Measurements from ENCODE around the gene ETNK1.
"Not testable (repeated sequence)": the region's sequence is repeated elsewhere in the genome, so short reads cannot be mapped to it uniquely, and the experiment has no call there.

Gene ETNK1

DNA sequence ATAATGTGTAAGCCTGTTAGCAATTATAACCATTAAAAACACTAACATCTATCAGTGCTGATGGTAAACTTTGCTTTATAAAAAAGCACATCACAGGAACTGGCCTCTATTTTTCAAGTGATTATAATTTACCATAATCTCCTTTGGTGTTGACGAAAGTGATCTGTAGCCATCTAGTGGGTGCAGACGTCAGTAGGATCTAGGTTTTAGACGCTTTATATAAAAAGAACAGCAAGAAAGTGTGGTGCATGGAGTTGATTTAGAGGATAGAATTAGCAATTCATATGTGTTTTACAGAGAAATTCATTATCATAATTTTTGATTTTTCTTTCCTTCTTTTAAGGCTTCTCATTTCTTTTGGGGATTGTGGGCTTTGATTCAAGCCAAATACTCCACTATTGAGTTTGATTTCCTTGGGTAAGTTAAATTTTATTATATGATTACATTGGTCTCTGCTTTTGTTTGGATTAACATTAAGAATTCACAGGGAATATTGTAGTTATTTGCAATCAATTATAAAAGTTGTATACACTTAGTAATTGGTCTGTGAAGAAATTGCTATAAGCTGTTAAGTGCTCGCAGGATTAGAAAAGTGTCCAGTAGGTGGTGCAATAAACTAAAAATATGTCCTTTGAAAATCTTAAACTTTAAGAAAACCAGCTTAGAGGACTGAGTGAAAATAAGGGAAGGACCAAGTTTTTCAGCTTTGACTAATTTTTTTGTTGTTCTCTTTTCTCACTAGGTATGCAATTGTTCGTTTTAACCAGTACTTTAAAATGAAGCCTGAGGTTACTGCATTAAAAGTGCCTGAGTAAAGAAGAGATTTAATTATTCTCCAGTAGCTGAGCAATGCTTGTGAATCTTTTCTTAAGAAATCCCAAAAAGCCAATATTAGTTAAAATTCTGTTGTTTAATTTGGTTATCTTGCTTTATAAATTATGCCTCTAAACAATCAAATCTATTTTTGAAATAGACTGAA is 59.5 kb downstream of the ETNK1 start:
- no peak for DNase-seq (ENCODE audit: low read depth in 3 of 3, low spot score in 1 of 3)

DNA sequence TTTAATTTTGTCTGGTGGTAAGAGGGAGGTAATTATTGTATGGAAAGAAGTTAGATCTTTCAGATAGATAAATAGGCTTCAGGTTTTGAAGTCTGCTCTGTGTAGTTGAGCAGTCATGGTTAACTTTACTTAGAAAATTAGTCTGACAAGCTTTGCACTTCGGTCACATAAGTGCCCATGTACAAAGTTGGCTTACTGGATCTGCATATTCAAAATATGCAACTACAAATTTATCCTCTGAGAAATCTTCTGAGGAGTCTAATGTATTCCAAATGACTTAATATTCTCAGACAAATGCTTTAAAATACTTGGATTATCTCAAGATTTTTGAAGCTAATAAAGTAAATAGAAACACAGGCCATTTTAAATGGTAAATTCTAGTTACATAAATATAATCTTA is 61.2 kb downstream of the ETNK1 start:
- DNase-seq (ENCODE audit: low read depth in 3 of 3, low spot score in 1 of 3), result no peak

DNA sequence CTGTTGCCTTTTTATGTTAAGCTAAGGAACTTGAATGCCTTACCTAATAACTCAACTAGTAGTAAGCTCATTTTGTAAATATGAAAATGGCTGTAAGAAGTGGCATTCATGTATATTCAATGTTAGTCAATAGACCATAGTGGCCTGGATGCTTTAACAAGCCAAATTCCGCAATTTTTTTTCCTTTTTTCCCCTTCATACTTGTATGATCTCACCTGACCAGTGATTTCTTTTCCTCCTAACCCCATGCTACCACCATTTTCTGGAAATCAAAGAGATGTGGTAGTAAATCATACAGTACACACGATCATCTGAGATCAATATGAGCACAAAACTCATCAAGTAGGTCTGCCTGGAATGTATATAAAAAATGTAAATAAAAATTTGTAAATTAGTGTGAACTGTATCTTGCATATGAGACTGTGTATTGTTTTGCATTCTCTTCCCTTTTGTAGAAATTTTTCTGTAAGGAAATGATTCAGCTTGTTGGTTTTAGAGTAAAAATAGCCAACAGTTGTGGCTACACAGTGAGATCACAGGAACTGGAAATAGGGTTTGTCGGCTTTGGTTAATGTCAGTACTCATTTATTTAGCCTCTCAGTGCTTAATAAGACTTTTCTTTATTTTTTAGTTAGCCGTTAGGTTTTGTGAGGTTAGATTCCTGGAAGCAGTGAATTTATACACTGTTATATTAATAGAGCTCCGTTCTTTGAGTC is 62.5 kb downstream of the ETNK1 start:
- no peak for DNase-seq (ENCODE audit: low read depth in 3 of 3, low spot score in 1 of 3)

DNA sequence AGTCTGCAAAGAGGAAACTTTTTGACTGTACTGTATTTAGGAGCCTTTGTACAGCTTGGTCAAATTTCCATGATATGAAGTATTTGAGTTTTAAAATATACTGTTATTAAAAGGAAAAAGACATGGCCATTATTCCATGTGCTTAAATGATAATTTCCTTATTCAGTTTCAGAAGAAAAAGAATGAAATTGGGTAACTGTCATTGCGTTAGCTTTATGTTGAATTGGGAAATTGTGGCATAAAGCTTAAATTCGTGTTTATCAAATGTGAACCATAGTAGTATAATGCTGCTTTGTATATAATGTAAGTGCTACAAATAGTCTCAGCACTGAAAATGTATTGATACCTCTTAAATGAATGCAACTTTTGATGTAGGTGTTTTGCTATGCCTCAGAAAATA is 64.9 kb downstream of the ETNK1 start:
- no peak for DNase-seq (ENCODE audit: low read depth in 3 of 3, low spot score in 1 of 3)

DNA sequence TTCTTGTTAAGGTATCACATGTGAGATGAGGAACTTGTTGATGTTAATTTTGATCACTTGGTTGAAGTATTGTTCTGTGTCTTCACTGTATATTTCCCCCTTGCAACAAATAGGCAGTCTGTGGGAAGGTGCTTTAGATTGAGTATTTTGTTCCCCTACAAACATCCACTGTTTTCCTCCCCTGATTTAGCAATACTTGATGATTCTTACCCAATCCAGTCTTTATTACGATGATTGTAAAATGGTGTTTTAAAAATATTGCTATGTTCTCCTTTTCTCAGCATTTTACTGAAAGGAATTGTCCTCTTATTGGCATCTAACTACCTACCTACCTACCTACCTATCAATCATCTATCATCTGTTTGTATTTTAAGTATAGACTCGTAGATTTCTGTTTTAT is 66.3 kb downstream of the ETNK1 start:
- no peak for DNase-seq (ENCODE audit: low read depth in 3 of 3, low spot score in 1 of 3)

DNA sequence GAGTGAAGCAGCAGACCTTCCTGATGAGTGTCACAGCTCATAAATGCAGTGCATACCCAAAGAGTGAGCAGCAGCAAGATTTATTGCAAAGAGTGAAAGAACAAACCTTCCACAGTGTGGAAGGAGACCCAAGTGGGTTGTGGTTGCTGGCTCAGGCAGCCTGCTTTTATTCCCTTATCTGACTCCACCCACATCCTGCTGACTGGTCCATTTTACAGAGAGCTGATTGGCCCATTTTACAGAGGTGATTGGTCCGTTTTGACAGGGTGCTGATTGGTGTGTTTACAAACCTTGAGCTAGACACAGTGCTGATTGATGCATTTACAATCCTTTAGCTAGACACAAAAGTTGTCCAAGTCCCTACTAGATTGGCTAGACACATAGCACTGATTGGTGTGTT is 67.5 kb downstream of the ETNK1 start:
- not testable (repeated sequence) for DNase-seq (ENCODE audit: low read depth in 3 of 3, low spot score in 1 of 3)

DNA sequence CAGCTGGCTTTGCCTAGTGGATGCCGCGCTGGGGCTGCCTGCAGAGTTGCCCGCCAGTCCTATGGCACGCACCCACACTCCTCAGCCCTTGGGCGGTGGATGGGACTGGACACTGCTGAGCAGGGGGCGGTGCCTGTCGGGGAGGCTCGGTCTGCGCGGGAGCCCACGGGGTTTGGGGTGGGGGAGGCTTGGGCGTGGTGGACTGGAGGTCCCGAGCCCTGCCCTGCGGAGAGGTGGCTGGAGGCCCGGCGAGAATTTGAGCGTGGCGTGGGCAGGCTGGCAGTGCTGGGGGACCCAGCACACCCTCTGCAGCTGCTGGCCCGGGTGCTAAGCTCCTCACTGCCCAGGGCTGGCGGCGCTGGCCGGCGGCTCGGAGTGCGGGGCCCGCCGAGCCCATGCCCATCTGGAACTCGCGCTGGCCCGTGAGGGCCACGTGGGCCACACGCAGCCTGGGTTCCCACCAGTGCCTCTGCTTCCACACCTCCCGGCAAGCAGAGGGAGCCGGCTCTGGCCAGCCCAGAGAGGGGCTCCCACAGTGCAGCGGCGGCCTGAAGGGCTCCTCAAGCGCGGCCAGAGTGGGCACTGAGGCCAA is 68.1 kb downstream of the ETNK1 start:
- DNase-seq (ENCODE audit: low read depth in 3 of 3, low spot score in 1 of 3), result no peak

DNA sequence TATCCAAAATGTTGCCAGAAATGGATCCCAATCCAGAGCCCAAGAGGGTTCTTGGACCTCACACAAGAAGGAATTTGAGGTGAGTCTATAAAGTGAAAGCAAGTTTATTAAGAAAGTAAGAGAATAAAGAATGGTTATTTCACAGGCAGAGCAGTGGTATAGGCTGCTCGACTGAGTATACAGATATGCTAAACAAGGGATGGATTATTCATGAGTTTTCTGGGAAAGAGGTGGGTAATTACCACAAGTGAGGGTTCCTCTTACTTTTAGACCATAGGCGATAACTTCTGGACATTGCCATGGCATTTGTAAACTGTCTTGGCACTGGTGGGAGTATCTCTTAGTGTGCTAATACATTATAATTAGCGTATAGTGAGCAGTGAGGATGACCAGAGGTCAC is 73.6 kb downstream of the ETNK1 start:
- DNase-seq (ENCODE audit: low read depth in 3 of 3, low spot score in 1 of 3), result no peak

DNA sequence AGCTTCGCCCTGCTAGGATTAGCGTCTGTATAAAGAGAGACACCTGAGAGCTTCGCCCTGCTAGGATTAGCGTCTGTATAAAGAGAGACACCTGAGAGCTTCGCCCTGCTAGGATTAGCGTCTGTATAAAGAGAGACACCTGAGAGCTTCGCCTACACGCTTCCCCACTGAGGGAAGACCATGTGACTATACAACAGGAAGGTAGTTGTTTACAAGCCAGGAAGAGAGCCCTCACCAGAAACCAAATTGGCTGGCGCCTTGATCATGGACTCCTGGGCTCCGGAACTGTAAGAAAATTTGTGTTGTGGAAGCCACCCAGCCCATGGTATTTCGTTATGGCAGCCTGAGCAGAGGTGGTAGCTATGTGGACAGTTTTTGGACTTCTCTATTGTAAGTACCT is 74.7 kb downstream of the ETNK1 start:
- not testable (repeated sequence) for DNase-seq (ENCODE audit: low read depth in 3 of 3, low spot score in 1 of 3)

DNA sequence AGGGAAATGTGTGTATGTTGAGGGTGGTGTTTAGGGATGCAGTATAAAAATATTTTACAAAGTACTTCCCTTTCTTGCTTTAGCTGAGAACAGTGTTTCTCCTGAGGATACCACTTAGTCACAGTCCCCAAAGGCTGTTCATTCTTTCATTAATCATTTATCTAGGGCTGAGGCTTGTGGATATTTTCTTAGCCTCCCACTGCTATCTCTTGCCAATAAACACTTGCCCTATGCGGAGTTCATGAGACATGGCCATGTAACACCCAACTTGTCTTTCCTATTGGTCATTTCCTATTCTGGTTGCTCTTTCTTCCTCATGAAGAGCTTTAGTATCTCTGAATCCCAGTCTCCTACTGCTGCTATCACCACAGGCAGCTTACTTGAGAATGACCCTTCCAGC is 75.1 kb downstream of the ETNK1 start:
- no peak for DNase-seq (ENCODE audit: low read depth in 3 of 3, low spot score in 1 of 3)

DNA sequence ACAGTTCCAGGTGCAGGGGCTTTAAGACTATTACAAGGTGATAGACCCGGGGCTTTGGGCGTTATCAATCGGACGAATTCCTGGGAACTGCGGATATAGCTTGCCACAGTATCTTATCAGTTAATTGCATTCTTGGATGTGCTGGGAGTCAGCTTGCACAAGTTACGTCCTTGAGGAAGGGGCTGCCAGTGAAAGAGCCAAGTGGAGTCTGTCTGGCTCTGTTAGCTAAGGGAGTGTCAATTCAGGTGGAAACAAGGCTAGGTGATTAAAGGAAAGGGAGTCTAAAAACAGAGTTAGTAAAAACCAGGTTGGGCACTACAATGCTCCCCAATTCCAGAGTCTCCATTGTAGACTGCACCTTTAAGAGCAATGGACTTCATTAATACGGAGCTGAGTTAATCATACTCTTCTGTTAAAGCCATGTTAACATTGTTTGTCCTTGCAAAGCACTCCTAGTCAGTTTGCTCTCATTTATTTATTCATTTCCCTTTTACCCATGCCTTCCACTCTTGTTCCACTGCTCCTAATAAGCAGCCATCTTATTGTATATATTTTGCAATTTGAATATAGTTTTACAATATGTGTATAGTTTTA is 76.3 kb downstream of the ETNK1 start:
- DNase-seq (ENCODE audit: low read depth in 3 of 3, low spot score in 1 of 3), result not testable (repeated sequence)

DNA sequence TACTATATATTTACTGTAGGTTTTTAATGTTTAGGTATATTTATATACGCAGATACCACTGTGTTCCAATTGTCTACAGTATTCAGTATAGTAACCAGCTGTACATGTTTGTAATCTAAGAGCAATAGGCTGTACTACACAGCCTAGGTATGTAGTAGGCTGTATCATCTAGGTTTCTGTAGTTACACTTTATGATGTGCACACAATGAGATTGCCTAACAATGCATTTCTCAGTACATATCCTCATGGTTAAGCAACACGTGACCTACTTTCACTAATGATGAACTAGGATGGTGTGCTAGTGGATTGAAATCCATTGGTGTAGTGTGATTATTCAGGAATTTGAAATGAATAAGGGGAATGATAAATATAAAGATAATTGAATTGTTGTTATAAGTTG is 77.7 kb downstream of the ETNK1 start:
- DNase-seq (ENCODE audit: low read depth in 3 of 3, low spot score in 1 of 3), result no peak

DNA sequence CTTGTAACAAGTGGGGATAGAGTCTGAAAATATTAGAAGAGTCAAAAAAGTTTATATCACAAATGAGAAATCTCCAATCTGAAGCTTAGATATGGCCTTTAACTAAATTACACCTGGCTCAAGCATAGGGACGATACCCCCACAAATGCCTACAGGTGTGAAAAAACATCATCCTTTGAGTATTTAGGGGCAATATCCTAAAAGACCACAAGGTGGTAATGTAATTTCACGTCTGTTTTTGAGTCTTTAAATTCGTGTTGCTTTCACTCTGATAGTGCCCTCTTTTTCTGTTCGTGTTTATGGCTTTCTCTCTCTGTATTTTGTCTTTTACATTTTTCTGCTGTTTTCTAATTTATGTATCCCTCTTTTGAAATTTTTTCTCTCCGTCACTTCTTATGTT is 84.3 kb downstream of the ETNK1 start:
- DNase-seq (ENCODE audit: low read depth in 3 of 3, low spot score in 1 of 3), result no peak

DNA sequence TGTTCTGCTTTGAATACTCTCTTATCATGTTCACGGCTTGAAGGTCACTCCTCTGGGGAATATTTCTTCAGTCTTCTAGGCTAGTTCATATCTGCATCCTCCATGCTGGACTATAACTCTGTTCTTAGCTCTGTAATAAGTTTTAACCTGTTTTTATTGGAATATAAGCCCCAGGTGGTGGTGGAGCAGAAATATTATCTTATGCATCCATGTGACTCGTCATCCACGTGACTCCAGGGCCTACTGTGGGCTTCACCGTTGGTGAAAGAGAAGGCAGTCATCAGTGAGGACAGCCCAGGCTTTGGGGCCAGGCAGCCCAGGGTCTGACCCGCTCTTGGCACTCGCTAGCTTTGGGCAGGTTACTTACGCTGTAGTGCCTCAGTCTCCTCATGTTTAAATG is 87.1 kb downstream of the ETNK1 start:
- DNase-seq (ENCODE audit: low read depth in 3 of 3, low spot score in 1 of 3), result no peak

DNA sequence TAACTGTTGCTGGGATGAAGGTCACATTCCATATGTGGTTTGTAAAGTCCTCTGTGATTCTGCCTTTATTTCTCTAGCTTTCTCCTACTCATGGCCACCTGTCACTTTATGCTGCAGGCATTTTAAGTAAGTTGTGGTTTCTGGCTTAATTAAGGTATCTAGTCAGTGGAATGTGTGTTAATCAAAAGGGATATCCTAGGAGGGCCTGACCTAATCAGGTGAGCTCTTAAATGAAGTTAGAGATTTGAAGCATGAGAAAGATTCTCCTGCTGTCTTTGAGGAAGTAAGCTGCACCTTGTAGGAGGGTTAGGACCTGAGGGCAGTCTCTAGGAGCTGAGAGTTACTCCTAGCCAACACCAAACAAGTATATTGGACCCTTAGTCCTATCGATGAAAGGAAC is 90.3 kb downstream of the ETNK1 start:
- DNase-seq (ENCODE audit: low read depth in 3 of 3, low spot score in 1 of 3), result no peak

DNA sequence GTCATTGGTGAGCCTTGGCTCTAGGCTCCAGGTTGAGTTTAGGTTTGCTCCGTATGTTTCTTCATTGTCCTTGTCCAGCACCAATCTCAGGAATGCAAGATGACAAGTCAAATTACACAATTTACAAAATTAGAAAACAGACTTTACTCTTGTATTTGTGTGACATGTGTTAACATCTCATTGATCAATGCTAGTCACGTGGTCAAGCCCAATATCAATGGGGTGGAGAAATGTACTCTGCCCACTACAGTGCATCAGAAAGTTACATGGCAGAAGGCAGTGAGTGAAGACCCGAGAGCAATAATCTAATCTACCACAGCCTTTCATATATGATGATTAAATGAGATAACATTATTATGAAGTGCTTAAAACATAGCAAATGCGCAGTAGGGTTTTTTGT is 94.8 kb downstream of the ETNK1 start:
- DNase-seq (ENCODE audit: low read depth in 3 of 3, low spot score in 1 of 3), result no peak

DNA sequence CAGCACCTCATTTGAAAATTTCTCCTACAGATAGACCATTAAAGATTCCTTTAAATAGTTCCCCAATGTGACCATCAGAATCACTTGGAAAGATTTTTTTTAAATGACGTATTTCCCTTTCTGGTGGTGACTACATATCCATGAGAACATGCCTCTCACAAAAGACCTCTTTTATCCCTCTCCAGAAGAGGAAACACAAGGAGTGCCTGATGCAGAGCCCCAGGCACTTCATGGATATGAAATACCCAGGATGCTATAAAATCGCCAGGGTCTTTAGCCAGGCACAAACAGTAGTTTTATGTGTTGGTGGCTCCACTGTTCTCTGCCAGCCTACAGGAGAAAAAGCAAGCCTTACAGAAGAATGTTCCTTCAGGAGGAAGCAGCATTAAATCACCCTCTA is 97.1 kb downstream of the ETNK1 start:
- no peak for DNase-seq (ENCODE audit: low read depth in 3 of 3, low spot score in 1 of 3)

DNA sequence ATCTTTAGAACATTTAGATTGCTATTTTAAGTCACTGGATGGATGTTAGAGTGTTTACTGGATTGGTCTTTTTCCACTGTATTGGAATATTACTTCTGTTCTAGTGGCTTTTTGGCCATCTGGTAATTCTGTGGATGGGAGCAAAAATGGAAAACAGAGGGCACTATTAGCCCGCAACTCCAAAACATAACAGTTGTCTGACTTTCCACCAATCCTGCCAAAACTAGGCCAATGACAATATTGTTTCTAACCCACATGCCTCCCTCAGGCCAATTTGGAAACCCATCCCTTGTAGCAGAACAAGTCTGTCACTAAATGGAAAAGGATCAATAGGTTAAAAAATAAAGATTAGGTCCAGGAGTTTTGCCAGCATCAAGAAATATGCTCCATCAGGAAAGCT is 97.8 kb downstream of the ETNK1 start:
- DNase-seq (ENCODE audit: low read depth in 3 of 3, low spot score in 1 of 3), result no peak

DNA sequence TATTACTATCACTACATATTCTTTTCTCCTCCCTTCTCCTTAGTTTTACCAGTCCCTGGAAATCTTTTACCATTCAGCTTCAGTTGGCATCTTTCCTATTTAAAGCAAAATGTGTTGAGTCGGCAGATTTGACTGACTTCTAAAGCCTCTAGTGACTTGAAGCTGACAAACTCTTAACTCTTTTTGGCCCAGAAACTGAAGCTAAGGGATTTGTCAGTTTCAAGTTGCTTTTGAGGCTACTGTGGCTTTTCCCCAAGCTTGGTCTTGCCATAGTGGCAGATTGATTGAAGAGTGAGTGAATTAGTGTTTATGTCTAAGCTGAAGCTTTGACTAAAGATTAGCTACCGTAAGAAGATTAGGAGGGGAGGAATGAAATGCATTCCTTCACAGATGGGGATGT is 104.0 kb downstream of the ETNK1 start:
- DNase-seq (ENCODE audit: low read depth in 3 of 3, low spot score in 1 of 3), result no peak

DNA sequence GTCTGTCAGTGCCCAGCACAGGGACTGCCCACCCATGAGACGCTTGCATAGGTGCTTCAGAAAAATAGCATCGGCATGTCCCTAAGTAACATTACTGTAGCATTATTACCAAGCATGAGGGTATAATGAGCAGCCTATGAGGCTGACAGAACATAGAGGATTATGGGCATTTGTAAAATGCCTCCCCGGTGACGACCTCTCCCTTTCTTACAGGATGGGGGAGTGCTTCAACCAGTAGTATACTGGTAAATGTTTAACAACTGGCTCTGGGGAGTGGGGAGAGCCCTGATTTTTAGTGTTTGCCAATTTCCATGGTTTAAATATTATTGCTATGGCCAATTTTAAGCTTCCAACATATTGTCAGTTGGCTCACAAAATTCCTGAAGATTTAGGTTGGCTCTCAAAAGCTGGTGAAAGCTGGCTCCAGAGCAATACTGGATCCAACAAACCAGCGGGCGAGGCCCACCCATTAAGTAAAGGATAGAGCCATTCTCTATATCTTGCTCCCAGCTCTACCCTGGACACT is 104.5 kb downstream of the ETNK1 start:
- no peak for DNase-seq (ENCODE audit: low read depth in 3 of 3, low spot score in 1 of 3)

DNA sequence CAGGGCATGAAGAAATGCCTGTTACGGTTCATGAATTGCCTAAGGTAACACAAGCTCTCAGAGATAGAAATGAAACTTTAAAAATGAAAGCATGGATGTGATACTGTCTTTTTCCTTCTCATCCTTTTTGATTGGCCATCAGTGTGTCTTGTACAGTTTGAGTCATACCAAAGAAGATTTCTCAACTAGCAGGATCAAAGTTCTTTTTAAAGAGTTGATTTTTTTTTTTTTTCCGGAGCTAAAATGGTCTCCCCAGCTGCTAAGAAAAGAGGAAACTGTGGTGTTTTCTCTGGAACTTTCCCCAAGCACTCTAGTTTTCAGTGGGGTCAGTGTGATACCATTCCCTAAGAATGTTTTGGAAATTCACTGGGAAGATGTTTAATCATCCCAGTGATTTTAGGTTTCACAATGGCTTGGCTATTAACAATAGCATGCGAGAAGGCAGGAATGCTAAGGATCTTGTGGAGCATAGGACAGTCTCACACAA is 105.0 kb downstream of the ETNK1 start:
- no peak for DNase-seq (ENCODE audit: low read depth in 3 of 3, low spot score in 1 of 3)

Data from stimulated activated CD4-positive, alpha-beta T cell treated with anti-CD3 and anti-CD28 coated beads, TNF-alpha, amount 100 ng/mL, for 1 hour (primary cell).